HUDEP-2 (cell line): ENCODE data around the gene MAPT.
"Not testable (repeated sequence)": the region's sequence is repeated elsewhere in the genome, so short reads cannot be mapped to it uniquely, and the experiment has no call there.

Source experiments
- DNase-seq, 76 experiments: peaks; one replicate each; lab custom pipeline; 2025; ENCODE audit not compliant: unreplicated experiment in 76 of 76; lab: John Stamatoyannopoulos, UW

The MAPT gene

DNA sequence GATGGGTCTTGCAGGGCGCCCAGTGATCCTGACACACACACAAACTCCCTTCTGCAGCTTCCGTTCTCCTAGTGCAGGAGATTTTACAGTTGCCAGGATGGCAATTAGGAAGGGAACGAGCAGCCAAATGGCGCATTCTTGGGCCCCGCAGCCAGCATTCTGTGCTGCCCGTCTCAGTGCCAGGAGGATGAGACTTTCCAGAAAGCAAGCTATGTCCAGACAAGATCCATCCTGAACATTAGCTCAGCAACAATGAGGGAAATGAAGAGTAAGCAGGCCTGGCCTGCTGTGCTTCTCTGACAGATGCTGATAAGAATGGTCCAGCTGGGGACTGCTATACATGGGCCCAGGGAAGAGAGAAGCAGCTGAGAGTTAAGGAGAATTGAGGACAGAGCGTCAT is 33.2 kb upstream of the MAPT start:
- DNase-seq = no peak

DNA sequence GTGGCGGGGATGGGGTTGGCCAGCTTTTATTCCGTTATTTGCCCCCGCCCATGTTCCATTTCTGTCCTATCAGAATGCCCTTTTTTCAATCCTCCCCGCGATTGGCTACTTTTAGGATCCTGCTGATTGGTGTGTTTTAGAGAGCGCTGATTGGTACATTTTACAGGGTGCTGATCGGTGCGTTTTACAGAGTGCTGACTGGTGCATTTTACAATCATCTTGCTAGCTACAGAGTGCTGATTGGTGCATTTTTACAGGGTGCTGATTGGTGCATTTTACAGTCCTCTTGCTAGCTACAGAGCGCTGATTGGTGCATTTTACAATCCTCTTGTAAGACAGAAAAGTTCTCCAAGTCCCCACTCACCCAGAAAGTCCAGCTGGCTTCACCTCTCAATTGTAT is 32.2 kb upstream of the MAPT start:
- DNase-seq = not testable (repeated sequence)

DNA sequence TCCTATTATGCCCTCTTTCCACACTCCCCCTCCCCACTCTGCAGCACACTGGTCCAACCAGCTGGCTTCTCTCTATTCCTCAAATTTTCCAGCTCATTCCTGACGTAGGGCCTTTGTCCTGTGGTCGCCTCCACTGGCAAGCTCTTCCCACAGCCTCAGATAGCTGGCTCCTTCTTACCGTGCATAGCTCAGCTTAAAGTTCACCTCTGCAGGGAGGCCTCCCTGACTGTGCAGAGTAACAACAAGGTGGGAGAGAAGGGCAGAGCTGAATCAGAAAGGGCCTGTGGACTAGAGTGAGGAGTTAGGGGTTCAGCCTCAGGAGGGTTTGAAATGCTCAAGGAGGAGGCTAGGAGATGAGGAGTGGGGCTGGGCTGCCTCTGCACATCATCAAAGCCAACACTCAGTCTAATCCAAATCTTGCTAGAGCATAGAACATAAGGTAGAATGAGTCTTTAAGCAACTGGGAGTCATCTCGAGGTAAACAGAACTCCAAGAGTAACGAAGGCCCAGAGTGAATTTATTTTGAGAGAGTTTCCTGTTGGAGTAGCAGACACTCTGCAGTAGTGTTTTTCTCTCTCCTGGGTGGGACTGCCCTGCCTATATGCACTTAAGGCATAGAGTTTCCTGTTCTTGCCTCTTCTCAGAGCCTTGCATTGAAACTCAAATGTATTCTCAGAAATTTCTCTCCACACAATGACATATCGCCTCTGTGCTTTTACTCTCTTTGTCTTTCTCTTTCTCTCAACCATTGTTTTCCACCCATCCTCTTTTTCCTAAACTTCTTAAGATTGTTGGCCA is 30.3 kb upstream of the MAPT start:
- DNase-seq = no peak

- DNase-seq = no peak
Measured at GRCh38 chr17:45867171-45867570, 27.2 kb upstream of the MAPT start.

GRCh38 chr17:45867702-45868101 is 26.7 kb upstream of the MAPT start:
- no peak for DNase-seq

GRCh38 chr17:45868276-45868675 is 26.1 kb upstream of the MAPT start:
- DNase-seq = no peak

DNA sequence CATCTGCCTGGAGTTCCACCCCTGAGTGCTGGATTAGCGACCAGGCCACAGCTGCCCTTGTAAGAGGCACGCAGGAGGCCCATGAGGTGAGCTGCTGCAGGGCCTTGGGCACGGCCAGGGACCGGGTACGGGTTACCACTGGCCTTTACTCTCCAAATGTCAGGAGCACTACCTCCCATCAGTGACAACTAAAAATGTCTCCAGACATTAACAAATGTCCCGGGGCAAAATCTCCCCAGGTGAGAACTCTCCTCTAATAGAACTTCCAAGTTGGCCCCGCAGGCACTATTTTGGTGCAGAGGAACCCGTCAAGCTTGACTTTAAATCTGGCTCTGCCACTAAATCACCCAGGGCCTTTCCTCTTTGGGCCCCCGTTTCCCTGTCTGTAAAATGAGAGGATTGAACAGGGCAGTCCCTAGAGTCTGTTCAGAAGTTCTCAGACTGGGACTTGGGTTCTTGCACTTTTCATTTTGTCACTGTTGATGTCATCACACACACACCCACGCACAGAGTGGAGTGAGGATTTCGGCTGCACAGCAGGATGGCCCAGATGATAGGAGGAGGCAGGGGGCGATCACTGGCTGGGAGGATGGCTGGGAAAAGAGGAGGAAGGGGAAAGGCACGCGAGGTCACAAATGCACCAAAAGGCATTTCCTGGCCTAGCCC is 24.5 kb upstream of the MAPT start:
- DNase-seq = no peak

GRCh38 chr17:45870342-45870974 is 23.9 kb upstream of the MAPT start:
- no peak for DNase-seq

DNA sequence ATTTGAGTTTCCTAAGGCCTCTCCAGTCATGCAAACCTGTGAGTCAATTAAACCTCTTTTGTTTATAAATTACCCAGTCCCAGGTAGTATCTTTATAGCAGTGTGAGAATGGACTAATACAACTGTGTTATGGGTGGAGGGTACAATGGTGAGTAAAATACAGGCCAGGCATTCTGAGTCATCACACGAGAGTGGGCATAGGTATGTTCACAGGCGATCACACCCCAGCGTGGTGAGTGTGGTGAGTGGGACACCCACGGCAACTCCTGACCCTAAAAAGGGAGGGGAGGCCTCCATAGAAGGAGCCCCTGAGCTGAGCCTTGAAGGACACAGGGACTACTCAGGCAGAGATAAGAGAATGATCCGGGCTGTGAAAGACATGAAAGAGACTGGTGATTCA is 22.6 kb upstream of the MAPT start:
- DNase-seq = no peak

- no peak for DNase-seq
Measured at GRCh38 chr17:45873728-45874127, 20.6 kb upstream of the MAPT start.

GRCh38 chr17:45874151-45874550 is 20.2 kb upstream of the MAPT start:
- DNase-seq = no peak

- no peak for DNase-seq
Measured at GRCh38 chr17:45876539-45876938, 17.8 kb upstream of the MAPT start.

DNA sequence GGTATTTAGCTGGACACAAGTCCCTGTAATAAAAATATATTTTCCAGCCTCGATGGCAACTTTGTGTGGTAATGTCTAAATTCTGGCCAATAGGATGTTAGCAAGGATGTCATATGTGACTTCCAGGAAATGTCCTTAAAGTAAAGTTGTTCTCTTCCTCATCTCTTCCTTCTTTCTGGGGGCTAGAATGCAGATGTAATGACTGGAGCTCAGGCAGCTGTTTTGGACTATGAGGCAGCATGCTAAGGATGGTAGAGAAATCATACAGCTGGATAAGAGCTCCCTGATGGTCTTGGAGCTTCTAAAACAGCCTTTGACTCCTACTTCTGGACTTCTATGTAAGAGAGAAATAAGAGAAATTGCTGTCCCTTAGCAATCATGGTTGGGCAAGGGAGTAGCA is 16.9 kb upstream of the MAPT start:
- no peak for DNase-seq

DNA sequence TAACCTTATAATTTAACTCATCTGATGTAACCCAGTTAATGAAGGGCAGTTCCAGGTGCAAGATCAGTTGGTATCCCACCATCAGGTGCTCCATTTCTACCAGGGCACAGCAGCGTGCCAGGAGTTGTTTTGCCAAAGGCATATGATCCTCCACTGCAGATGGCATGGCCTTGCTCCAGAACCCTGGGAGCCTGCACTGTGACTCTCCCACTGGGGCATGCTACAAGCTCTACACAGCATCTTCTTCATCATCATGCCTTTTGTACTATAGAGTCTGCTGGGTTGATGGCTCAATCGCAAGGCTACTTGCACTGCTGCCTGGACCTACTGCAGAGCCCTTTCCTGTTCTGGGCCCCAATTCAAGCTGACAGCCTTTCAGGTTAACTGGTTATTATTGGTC is 11.3 kb upstream of the MAPT start:
- no peak for DNase-seq

DNA sequence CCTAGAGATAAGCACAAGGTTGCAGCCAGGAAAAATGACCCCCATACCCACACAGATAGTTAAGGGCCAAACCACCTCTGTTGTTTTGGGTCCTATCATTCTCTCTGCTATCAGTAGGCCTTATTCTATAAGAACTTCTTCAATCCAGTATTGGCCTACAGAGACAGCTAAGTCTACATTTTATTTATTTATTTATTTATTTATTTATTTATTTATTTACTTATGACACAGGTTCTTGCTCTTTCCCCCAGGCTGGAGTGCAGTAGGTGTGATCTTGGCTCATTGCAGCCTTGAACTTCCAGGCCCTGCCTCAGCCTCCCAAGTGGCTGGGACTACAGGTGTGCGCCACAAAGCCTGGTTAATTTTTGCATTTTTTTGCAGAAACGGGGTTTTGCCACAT is 7.5 kb upstream of the MAPT start:
- DNase-seq = no peak

DNA sequence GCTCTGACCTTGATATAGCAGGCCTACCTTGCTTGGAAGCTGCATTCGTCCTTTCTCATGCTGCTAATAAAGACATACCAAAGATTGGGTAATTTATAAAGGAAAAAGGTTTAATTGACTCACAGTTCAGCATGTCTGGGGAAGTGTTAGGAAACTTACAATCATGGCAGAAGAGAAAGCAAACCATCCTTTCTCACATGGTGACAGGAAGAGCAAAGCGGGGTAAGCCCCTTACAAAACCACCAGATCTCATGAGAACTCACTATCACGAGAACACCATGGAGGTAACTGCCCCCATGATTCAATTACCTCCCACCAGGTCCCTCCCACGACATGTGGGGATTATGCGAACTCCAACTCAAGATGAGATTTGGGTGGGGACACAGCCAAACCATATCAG is 6.0 kb upstream of the MAPT start:
- DNase-seq = no peak

DNA sequence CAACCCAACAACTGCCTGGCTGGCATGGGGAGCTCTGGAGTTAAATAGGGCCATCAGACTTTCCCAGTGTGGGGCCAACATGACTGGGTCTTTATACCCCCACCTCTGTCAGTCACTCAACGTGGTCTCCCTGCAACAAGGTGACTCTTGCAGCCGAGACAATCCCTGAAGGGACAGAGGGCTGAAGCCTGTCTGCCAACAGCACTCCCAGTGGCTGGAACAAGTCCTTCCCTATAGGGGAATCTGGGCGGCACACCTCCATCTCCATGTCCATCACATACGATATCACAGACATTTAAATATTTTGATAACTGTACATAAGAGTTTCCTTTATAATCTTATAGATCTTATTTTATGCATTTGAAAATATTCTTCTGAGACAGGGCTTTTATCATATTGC is 4.8 kb upstream of the MAPT start:
- DNase-seq = no peak

DNA sequence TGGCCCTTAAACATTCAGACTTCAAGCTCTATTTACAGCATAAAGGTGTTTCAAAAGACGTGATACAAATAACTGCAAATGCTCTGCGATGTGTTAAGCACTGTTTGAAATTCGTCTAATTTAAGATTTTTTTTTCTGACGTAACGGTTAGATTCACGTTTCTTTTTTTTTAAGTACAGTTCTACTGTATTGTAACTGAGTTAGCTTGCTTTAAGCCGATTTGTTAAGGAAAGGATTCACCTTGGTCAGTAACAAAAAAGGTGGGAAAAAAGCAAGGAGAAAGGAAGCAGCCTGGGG is 681 bp upstream of the MAPT start:
- DNase-seq = no peak

- DNase-seq = no peak
Measured at GRCh38 chr17:45895304-45895968, 1.1 kb downstream of the MAPT start.

DNA sequence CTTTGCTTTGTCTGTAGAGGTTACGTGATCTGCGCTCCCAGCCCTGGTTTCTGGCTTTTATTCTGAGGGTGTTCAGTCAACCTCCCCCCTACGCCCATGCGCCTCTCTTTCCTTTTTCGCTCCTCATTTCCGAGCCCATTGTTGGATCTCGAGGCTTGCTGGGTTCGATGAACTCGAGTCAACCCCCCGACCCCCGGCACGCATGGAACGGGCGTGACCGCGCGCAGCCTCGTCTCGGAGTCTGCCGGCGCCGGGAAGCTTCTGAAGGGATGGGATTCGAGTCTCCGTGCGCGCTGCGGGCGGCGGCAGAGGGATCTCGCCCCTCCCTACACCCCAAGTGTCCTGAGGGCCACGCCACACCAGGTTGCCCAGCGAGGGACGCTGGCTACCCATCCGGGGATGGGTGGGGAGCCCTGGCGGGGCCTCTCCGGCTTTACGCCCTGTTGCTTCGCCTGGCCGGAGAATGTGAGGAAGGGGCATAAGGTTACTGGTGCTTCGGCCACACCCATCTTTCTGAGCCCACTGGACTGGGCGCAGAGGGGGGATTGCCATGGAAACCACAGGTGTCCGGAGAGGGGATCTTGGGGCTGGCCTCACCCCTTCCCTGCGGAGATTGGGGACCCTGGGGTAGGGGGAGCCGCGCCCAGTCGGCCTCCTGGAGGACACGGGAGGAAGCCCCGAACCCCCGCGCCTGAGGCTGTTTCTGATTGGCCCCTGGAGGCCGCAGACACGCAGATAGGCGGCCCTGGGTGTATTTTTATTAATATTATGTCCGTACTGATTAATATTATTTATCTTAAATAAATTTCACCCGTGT is 1.8 kb downstream of the MAPT start:
- DNase-seq = no peak
